SW480 (cell line): ENCODE data around the gene COPS7B.

ENCODE experiments used
- DNase-seq: peaks from one replicate; pipeline ENCODE4 v3.0.0-alpha.2; 2016; ENCODE audit warnings: low spot score

Gene COPS7B

GRCh38 chr2:231785822-231786176 is 446 bp upstream of the COPS7B start:
- no peak for DNase-seq

- no peak for DNase-seq
These were observed 660 bp downstream of the COPS7B start for GRCh38 chr2:231786917-231787292.

- DNase-seq: no peak
These were observed 4.9 kb downstream of the COPS7B start for GRCh38 chr2:231791107-231791506.

- DNase-seq: no peak
These were observed 8.1 kb downstream of the COPS7B start for GRCh38 chr2:231794383-231794782.

GRCh38 chr2:231795525-231796327 is 9.5 kb downstream of the COPS7B start:
- peak; percentile 65 for DNase-seq

- no peak for DNase-seq
These were observed 14.3 kb downstream of the COPS7B start for GRCh38 chr2:231800493-231801091.

- DNase-seq: no peak
These were observed 17.4 kb downstream of the COPS7B start for GRCh38 chr2:231803501-231804138.

- DNase-seq: no peak
These were observed 20.8 kb downstream of the COPS7B start for GRCh38 chr2:231807020-231807419.

- DNase-seq: no peak
These were observed 24.7 kb downstream of the COPS7B start for GRCh38 chr2:231810905-231811304.

GRCh38 chr2:231816327-231817026 is 30.2 kb downstream of the COPS7B start:
- DNase-seq: no peak

GRCh38 chr2:231819447-231820042 is 33.3 kb downstream of the COPS7B start:
- no peak for DNase-seq

- no peak for DNase-seq
These were observed 34.6 kb downstream of the COPS7B start for GRCh38 chr2:231820786-231821303.

GRCh38 chr2:231821908-231822307 is 35.7 kb downstream of the COPS7B start:
- DNase-seq: no peak

- DNase-seq: no peak
These were observed 66.9 kb downstream of the COPS7B start for GRCh38 chr2:231853105-231853504.

- DNase-seq: no peak
These were observed 68.4 kb downstream of the COPS7B start for GRCh38 chr2:231854616-231855125.

- DNase-seq: no peak
These were observed 70.7 kb downstream of the COPS7B start for GRCh38 chr2:231856959-231857358.
